SK-N-SH treated with all-trans-retinoic acid at 6 μM for 48 hours (cell line): ENCODE measurements around the gene TGFBRAP1.

Source experiments
- ATAC-seq: fragments of 200-7000 bp; cut with Tn5 transposase; 3 replicates; pipeline ENCODE4 v1.9.1; 2020; ENCODE audit warnings: mild to moderate bottlenecking, moderate library complexity
- ARNTL ChIP-seq: fragments of 450-650 bp; formaldehyde crosslinking; IDR thresholded peaks from 2 replicates; pipeline ENCODE4 v1.5.0; 2020; ENCODE audit warnings: low read depth, mild to moderate bottlenecking, moderate library complexity, borderline replicate concordance
- CREB5 ChIP-seq: fragments of 250-450 bp; sonication (Bioruptor Pico); IDR thresholded peaks from 2 replicates; pipeline ENCODE4 v1.5.1; 2020; ENCODE audit warnings: low read depth, mild to moderate bottlenecking, moderate library complexity
- CSDC2 ChIP-seq: fragments of 250-450 bp; sonication (Bioruptor Pico); IDR thresholded peaks from 2 replicates; pipeline ENCODE4 v1.5.0; 2020; ENCODE audit warnings: mild to moderate bottlenecking, moderate library complexity
- GLIS3 ChIP-seq: fragments of 250-450 bp; sonication (Bioruptor Pico); IDR thresholded peaks from 2 replicates; pipeline ENCODE4 v1.5.0; 2020; ENCODE audit warnings: mild to moderate bottlenecking, moderate library complexity
- ISL1 ChIP-seq: fragments of 250-450 bp; sonication (Bioruptor Pico); IDR thresholded peaks from 2 replicates; pipeline ENCODE4 v2.1.2; 2022; ENCODE audit warnings: mild to moderate bottlenecking, moderate library complexity
- OSR1 ChIP-seq: fragments of 250-450 bp; sonication (Bioruptor Pico); IDR thresholded peaks from 2 replicates; pipeline ENCODE4 v1.8.0; 2022; ENCODE audit warnings: moderate library complexity, mild to moderate bottlenecking, inconsistent platforms
- PPARA ChIP-seq: fragments of 250-450 bp; sonication (Bioruptor Pico); IDR thresholded peaks from 2 replicates; pipeline ENCODE4 v1.5.0; 2020; ENCODE audit warnings: mild to moderate bottlenecking, borderline replicate concordance
- RARB ChIP-seq: fragments of 250-450 bp; sonication (Bioruptor Pico); IDR thresholded peaks from 2 replicates; pipeline ENCODE4 v1.8.0; 2021; ENCODE audit warnings: mild to moderate bottlenecking, moderate library complexity
- SNAI2 ChIP-seq: fragments of 250-450 bp; sonication (Bioruptor Pico); IDR thresholded peaks from 2 replicates; pipeline ENCODE4 v1.5.0; 2020; ENCODE audit warnings: mild to moderate bottlenecking, moderate library complexity
- TOX ChIP-seq: fragments of 250-450 bp; sonication (Bioruptor Pico); IDR thresholded peaks from 2 replicates; pipeline ENCODE4 v1.8.0; 2021; ENCODE audit warnings: mild to moderate bottlenecking, moderate library complexity, borderline replicate concordance
- ZC3H10 ChIP-seq: fragments of 250-450 bp; sonication (Bioruptor Pico); IDR thresholded peaks from 2 replicates; pipeline ENCODE4 v1.5.1; 2021; ENCODE audit warnings: mild to moderate bottlenecking, moderate library complexity
- ZFP3 ChIP-seq: fragments of 250-450 bp; sonication (Bioruptor Pico); IDR thresholded peaks from 2 replicates; pipeline ENCODE4 v1.5.0; 2020; ENCODE audit warnings: mild to moderate bottlenecking, moderate library complexity
- ZFP30 ChIP-seq: fragments of 450-650 bp; formaldehyde crosslinking; IDR thresholded peaks from 2 replicates; pipeline ENCODE4 v1.5.0; 2022; ENCODE audit warnings: mild to moderate bottlenecking, moderate library complexity
- ZNF565 ChIP-seq: fragments of 450-650 bp; formaldehyde crosslinking; conservative IDR thresholded peaks from 2 replicates; pipeline ENCODE4 v1.5.0; 2020; ENCODE audit warnings: low read depth, mild to moderate bottlenecking, moderate library complexity
- ZNF70 ChIP-seq: fragments of 450-650 bp; formaldehyde crosslinking; IDR thresholded peaks from 2 replicates; pipeline ENCODE4 v1.5.0; 2020; ENCODE audit warnings: mild to moderate bottlenecking, moderate library complexity
- ZNF8 ChIP-seq: fragments of 450-650 bp; formaldehyde crosslinking; IDR thresholded peaks from 2 replicates; pipeline ENCODE4 v1.5.0; 2020; ENCODE audit warnings: mild to moderate bottlenecking, moderate library complexity
- TF ChIP-seq, protein P1 (sequence below): fragments of 250-450 bp; sonication (Bioruptor Pico); IDR thresholded peaks from 2 replicates; pipeline ENCODE4 v1.5.1; 2021; ENCODE audit warnings: mild to moderate bottlenecking, moderate library complexity
- TF ChIP-seq, protein P2 (sequence below): fragments of 250-450 bp; sonication (Bioruptor Pico); IDR thresholded peaks from 2 replicates; pipeline ENCODE4 v1.8.0; 2020; ENCODE audit warnings: mild to moderate bottlenecking, moderate library complexity, borderline replicate concordance
- TF ChIP-seq, protein P3 (sequence below): fragments of 250-450 bp; sonication (Bioruptor Pico); IDR thresholded peaks from 2 replicates; pipeline ENCODE4 v1.8.0; 2021; ENCODE audit warnings: low read depth, mild to moderate bottlenecking, moderate library complexity, borderline replicate concordance

Gene TGFBRAP1

GRCh38 chr2:105291981-105292380 lies 37.6 kb downstream of the TGFBRAP1 start:
- TF ChIP-seq ZFP30 (CRISPR knock-in tag) = no peak
- TF ChIP-seq ARNTL (CRISPR knock-in tag) = no peak
- TF ChIP-seq RARB = no peak
- TF ChIP-seq ZNF565 (CRISPR knock-in tag) = no peak
- TF ChIP-seq ISL1 (CRISPR knock-in tag) = no peak
- TF ChIP-seq ZNF8 (CRISPR knock-in tag) = no peak
- no peak for TF ChIP-seq CREB5 (CRISPR knock-in tag)
- TF ChIP-seq, protein P1, sequence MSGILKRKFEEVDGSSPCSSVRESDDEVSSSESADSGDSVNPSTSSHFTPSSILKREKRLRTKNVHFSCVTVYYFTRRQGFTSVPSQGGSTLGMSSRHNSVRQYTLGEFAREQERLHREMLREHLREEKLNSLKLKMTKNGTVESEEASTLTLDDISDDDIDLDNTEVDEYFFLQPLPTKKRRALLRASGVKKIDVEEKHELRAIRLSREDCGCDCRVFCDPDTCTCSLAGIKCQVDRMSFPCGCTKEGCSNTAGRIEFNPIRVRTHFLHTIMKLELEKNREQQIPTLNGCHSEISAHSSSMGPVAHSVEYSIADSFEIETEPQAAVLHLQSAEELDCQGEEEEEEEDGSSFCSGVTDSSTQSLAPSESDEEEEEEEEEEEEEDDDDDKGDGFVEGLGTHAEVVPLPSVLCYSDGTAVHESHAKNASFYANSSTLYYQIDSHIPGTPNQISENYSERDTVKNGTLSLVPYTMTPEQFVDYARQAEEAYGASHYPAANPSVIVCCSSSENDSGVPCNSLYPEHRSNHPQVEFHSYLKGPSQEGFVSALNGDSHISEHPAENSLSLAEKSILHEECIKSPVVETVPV (CRISPR knock-in tag) = no peak
- TF ChIP-seq PPARA (CRISPR knock-in tag) = no peak
- TF ChIP-seq, protein P2, sequence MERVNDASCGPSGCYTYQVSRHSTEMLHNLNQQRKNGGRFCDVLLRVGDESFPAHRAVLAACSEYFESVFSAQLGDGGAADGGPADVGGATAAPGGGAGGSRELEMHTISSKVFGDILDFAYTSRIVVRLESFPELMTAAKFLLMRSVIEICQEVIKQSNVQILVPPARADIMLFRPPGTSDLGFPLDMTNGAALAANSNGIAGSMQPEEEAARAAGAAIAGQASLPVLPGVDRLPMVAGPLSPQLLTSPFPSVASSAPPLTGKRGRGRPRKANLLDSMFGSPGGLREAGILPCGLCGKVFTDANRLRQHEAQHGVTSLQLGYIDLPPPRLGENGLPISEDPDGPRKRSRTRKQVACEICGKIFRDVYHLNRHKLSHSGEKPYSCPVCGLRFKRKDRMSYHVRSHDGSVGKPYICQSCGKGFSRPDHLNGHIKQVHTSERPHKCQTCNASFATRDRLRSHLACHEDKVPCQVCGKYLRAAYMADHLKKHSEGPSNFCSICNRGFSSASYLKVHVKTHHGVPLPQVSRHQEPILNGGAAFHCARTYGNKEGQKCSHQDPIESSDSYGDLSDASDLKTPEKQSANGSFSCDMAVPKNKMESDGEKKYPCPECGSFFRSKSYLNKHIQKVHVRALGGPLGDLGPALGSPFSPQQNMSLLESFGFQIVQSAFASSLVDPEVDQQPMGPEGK (CRISPR knock-in tag) = no peak
- TF ChIP-seq, protein P3, sequence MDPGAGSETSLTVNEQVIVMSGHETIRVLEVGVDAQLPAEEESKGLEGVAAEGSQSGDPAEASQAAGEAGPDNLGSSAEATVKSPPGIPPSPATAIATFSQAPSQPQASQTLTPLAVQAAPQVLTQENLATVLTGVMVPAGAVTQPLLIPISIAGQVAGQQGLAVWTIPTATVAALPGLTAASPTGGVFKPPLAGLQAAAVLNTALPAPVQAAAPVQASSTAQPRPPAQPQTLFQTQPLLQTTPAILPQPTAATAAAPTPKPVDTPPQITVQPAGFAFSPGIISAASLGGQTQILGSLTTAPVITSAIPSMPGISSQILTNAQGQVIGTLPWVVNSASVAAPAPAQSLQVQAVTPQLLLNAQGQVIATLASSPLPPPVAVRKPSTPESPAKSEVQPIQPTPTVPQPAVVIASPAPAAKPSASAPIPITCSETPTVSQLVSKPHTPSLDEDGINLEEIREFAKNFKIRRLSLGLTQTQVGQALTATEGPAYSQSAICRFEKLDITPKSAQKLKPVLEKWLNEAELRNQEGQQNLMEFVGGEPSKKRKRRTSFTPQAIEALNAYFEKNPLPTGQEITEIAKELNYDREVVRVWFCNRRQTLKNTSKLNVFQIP (CRISPR knock-in tag) = no peak
- no peak for TF ChIP-seq OSR1 (CRISPR knock-in tag)
- no peak for TF ChIP-seq CSDC2 (CRISPR knock-in tag)
- no peak for TF ChIP-seq ZFP3 (CRISPR knock-in tag)
- no peak for TF ChIP-seq ZNF70 (CRISPR knock-in tag)
- no peak for TF ChIP-seq SNAI2 (CRISPR knock-in tag)
- TF ChIP-seq TOX = no peak
- TF ChIP-seq ZC3H10 = no peak
- no peak for TF ChIP-seq GLIS3 (CRISPR knock-in tag)
- no peak for ATAC-seq

DNA sequence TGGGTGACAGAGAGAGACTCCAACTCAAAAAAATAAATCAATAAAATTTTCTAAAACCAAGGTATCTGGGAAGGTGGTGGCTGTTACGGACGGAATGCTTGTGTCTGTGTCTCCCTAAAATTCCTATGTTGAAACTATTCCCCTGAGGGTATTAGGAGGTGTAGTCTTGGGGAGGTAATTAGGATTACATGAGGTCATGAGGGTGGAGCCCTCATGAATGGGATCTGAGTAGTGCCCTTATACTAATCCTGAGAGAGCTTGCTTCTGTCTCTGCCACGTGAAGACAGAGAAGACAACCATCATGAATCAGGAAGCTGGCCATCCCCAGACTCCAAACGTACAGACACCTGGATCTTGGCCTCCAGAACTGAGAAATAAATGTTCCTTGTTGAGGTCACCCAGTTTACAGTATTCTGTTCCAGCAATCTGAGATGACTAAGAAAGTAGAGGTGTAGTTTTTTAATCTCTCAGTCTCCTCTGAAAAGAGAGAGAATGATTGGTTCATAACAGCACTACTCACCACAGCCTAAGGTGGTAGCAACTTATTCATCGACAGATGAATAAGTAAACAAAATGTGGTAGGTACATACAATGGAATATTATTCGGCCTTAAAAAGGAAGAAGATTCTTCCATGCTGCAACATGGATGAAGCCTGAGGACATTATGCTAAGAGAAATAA lies 38.4 kb downstream of the TGFBRAP1 start:
- no peak for ATAC-seq
- TF ChIP-seq OSR1 (CRISPR knock-in tag) (no peak), SNAI2 (CRISPR knock-in tag) (no peak)

DNA sequence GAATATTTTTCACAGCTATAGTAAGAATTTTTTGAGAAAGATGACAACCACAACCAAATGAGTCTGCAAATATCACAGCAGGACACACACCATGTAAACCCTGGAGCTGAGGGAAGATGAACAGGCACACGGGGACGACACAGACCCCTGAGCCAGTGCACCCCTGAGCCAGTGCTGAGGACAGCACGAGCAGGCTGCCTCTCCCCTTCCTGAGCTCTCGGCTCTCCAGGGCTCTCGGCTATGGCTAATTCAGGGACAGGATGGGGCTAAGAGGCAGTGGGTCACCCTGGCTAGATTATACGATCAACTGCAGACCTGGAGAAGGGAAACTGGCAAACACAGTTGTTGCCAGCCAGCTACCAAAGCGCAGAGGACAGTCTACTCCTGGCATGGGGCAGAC lies 41.4 kb downstream of the TGFBRAP1 start:
- ATAC-seq = no peak
- TF ChIP-seq, protein P2 (CRISPR knock-in tag) = no peak
- TF ChIP-seq, protein P1 (CRISPR knock-in tag) = no peak
